ENCODE data around the gene SLC6A9. TPM values are rescaled to one million over a fixed set of nuclear protein-coding genes. Genes with fewer than 3 reads are reported as not detected.

SLC6A9 gene
- total and polyA plus RNA-seq, 2 experiments from 2014 or later, result 14.4 to 20.0 TPM

- Mint-ChIP-seq H3K4me3 (no peak overlapping the region), H3K9me3 (no peaks in the 10 kb centered on the region), H3K27me3 (ENCODE audit: insufficient read depth, low read depth, poor library complexity) (peaks cover 2% of the 10 kb centered on the region), H3K4me1 (peaks cover 8% of the 10 kb centered on the region), H3K27ac (no peak overlapping the region), H3K36me3 (ENCODE audit: low read depth) (no peaks in the 10 kb centered on the region)
- H3F3A ChIP-seq (replicated peaks; ENCODE audit: low read depth), result no peaks in the 10 kb centered on the region
- H3K9me2 ChIP-seq (ENCODE audit: insufficient read depth), result 0 out of 2 replicates have a peak, but pooled peaks cover 2% of the 10 kb centered on the region
- no peaks in the 10 kb centered on the region for H3K27me3 ChIP-seq (ENCODE audit: insufficient read depth)
- no peak for ATAC-seq
- no peaks in the 10 kb centered on the region for H4K20me1 ChIP-seq (replicated peaks; ENCODE audit: insufficient read depth)
- no peaks in the 10 kb centered on the region for H3K36me3 ChIP-seq (ENCODE audit: insufficient read depth)
- 0 out of 2 replicates have a peak, but pooled peaks cover 5% of the 10 kb centered on the region for H3K4me1 ChIP-seq (ENCODE audit: insufficient read depth)
- TF ChIP-seq ZNF114 (CRISPR knock-in tag; IDR thresholded peaks at IDR 0.05) (no peak), EZH2 (IDR thresholded peaks at IDR 0.05; ENCODE audit: low read depth, unreplicated experiment) (no peak), EZH2phosphoT487 (IDR thresholded peaks at IDR 0.05; ENCODE audit: unreplicated experiment) (no peak), STAT1 (IDR thresholded peaks at IDR 0.05; ENCODE audit: unreplicated experiment) (no peak), POLR2AphosphoS5 (IDR thresholded peaks at IDR 0.05; ENCODE audit: low read depth) (no peak), ZNF331 (CRISPR knock-in tag; IDR thresholded peaks at IDR 0.05; ENCODE audit: low read depth) (no peak)
- TF ChIP-seq, protein P1, sequence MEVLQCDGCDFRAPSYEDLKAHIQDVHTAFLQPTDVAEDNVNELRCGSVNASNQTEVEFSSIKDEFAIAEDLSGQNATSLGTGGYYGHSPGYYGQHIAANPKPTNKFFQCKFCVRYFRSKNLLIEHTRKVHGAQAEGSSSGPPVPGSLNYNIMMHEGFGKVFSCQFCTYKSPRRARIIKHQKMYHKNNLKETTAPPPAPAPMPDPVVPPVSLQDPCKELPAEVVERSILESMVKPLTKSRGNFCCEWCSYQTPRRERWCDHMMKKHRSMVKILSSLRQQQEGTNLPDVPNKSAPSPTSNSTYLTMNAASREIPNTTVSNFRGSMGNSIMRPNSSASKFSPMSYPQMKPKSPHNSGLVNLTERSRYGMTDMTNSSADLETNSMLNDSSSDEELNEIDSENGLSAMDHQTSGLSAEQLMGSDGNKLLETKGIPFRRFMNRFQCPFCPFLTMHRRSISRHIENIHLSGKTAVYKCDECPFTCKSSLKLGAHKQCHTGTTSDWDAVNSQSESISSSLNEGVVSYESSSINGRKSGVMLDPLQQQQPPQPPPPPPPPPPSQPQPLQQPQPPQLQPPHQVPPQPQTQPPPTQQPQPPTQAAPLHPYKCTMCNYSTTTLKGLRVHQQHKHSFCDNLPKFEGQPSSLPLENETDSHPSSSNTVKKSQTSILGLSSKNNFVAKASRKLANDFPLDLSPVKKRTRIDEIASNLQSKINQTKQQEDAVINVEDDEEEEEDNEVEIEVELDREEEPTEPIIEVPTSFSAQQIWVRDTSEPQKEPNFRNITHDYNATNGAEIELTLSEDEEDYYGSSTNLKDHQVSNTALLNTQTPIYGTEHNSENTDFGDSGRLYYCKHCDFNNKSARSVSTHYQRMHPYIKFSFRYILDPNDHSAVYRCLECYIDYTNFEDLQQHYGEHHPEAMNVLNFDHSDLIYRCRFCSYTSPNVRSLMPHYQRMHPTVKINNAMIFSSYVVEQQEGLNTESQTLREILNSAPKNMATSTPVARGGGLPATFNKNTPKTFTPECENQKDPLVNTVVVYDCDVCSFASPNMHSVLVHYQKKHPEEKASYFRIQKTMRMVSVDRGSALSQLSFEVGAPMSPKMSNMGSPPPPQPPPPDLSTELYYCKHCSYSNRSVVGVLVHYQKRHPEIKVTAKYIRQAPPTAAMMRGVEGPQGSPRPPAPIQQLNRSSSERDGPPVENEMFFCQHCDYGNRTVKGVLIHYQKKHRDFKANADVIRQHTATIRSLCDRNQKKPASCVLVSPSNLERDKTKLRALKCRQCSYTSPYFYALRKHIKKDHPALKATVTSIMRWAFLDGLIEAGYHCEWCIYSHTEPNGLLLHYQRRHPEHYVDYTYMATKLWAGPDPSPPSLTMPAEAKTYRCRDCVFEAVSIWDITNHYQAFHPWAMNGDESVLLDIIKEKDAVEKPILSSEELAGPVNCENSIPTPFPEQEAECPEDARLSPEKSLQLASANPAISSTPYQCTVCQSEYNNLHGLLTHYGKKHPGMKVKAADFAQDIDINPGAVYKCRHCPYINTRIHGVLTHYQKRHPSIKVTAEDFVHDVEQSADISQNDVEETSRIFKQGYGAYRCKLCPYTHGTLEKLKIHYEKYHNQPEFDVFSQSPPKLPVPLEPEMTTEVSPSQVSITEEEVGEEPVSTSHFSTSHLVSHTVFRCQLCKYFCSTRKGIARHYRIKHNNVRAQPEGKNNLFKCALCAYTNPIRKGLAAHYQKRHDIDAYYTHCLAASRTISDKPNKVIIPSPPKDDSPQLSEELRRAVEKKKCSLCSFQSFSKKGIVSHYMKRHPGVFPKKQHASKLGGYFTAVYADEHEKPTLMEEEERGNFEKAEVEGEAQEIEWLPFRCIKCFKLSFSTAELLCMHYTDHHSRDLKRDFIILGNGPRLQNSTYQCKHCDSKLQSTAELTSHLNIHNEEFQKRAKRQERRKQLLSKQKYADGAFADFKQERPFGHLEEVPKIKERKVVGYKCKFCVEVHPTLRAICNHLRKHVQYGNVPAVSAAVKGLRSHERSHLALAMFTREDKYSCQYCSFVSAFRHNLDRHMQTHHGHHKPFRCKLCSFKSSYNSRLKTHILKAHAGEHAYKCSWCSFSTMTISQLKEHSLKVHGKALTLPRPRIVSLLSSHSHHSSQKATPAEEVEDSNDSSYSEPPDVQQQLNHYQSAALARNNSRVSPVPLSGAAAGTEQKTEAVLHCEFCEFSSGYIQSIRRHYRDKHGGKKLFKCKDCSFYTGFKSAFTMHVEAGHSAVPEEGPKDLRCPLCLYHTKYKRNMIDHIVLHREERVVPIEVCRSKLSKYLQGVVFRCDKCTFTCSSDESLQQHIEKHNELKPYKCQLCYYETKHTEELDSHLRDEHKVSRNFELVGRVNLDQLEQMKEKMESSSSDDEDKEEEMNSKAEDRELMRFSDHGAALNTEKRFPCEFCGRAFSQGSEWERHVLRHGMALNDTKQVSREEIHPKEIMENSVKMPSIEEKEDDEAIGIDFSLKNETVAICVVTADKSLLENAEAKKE (CRISPR knock-in tag; IDR thresholded peaks at IDR 0.05), result no peak
- TF ChIP-seq, protein P2, sequence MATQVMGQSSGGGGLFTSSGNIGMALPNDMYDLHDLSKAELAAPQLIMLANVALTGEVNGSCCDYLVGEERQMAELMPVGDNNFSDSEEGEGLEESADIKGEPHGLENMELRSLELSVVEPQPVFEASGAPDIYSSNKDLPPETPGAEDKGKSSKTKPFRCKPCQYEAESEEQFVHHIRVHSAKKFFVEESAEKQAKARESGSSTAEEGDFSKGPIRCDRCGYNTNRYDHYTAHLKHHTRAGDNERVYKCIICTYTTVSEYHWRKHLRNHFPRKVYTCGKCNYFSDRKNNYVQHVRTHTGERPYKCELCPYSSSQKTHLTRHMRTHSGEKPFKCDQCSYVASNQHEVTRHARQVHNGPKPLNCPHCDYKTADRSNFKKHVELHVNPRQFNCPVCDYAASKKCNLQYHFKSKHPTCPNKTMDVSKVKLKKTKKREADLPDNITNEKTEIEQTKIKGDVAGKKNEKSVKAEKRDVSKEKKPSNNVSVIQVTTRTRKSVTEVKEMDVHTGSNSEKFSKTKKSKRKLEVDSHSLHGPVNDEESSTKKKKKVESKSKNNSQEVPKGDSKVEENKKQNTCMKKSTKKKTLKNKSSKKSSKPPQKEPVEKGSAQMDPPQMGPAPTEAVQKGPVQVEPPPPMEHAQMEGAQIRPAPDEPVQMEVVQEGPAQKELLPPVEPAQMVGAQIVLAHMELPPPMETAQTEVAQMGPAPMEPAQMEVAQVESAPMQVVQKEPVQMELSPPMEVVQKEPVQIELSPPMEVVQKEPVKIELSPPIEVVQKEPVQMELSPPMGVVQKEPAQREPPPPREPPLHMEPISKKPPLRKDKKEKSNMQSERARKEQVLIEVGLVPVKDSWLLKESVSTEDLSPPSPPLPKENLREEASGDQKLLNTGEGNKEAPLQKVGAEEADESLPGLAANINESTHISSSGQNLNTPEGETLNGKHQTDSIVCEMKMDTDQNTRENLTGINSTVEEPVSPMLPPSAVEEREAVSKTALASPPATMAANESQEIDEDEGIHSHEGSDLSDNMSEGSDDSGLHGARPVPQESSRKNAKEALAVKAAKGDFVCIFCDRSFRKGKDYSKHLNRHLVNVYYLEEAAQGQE (IDR thresholded peaks at IDR 0.05; ENCODE audit: unreplicated experiment), result no peak
- TF ChIP-seq, protein P3, sequence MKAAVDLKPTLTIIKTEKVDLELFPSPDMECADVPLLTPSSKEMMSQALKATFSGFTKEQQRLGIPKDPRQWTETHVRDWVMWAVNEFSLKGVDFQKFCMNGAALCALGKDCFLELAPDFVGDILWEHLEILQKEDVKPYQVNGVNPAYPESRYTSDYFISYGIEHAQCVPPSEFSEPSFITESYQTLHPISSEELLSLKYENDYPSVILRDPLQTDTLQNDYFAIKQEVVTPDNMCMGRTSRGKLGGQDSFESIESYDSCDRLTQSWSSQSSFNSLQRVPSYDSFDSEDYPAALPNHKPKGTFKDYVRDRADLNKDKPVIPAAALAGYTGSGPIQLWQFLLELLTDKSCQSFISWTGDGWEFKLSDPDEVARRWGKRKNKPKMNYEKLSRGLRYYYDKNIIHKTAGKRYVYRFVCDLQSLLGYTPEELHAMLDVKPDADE (IDR thresholded peaks at IDR 0.05), result no peak
- H3K79me2 ChIP-seq (replicated peaks; ENCODE audit: insufficient read depth), result no peaks in the 10 kb centered on the region
- H3K27ac ChIP-seq (ENCODE audit: low read depth), result no peak overlapping the region
- no peak overlapping the region for H3K4me2 ChIP-seq
- 0 out of 2 replicates have a peak overlapping the region, but pooled peaks have one; percentile 10 for H2AFZ ChIP-seq
- DNase-seq (ENCODE audit: low spot score), result no peak
- H3K4me3 ChIP-seq, result no peak overlapping the region
Observed at GRCh38 chr1:44077421-44077820, 46.2 kb upstream of the SLC6A9 start.

All from GM23338 (cell line).